ENCODE results near the gene PPIL1.

GRCh38 chr6:36904114-36904513 is 29.5 kb upstream of the PPIL1 start:
- no peak for TF ChIP-seq CTCF (IDR thresholded peaks at IDR 0.05)
- no peak for TF ChIP-seq POLR2A (IDR thresholded peaks at IDR 0.05)
- no peak for TF ChIP-seq POLR2AphosphoS5 (IDR thresholded peaks at IDR 0.05)
- no peak for TF ChIP-seq EP300 (IDR thresholded peaks at IDR 0.05)

All from stomach (tissue), 4 donors.